Measurements from ENCODE around the gene TBC1D22A.

TBC1D22A gene

GRCh38 chr22:47172771-47173534 is 410.5 kb downstream of the TBC1D22A start:
- no peak for TF ChIP-seq CTCF (IDR thresholded peaks at IDR 0.05; ENCODE audit: extremely low read depth, missing control alignments)
- no peak for DNase-seq (ENCODE audit: low spot score)

- DNase-seq (ENCODE audit: low spot score) = no peak
- TF ChIP-seq CTCF (IDR thresholded peaks at IDR 0.05; ENCODE audit: extremely low read depth, missing control alignments) = no peak
Measured at GRCh38 chr22:47173535-47174021, 411.1 kb downstream of the TBC1D22A start.

GRCh38 chr22:47174096-47174495 is 411.6 kb downstream of the TBC1D22A start:
- no peak for TF ChIP-seq CTCF (IDR thresholded peaks at IDR 0.05; ENCODE audit: extremely low read depth, missing control alignments)
- DNase-seq (ENCODE audit: low spot score) = no peak

GRCh38 chr22:47174671-47175112 is 412.2 kb downstream of the TBC1D22A start:
- DNase-seq (ENCODE audit: low spot score) = no peak
- TF ChIP-seq CTCF (IDR thresholded peaks at IDR 0.05; ENCODE audit: extremely low read depth, missing control alignments) = no peak

- TF ChIP-seq CTCF (IDR thresholded peaks at IDR 0.05; ENCODE audit: extremely low read depth, missing control alignments) = no peak
- DNase-seq (ENCODE audit: low spot score) = no peak
Measured at GRCh38 chr22:47175151-47176025, 412.9 kb downstream of the TBC1D22A start.

- DNase-seq (ENCODE audit: low spot score) = no peak
- no peak for TF ChIP-seq CTCF (IDR thresholded peaks at IDR 0.05; ENCODE audit: extremely low read depth, missing control alignments)
Measured at GRCh38 chr22:47176026-47176389, 413.6 kb downstream of the TBC1D22A start.
